GM19193 (cell line): ENCODE results near the gene IL1A.

Experiments used
- POLR2A ChIP-seq: IDR thresholded peaks from 4 replicates; pipeline ENCODE4 v1.6.1; 2011; ENCODE audit not compliant: insufficient read depth, insufficient read length; ENCODE audit errors: extremely low read depth

Gene IL1A

GRCh38 chr2:112731479-112731878, 52.8 kb downstream of the IL1A start:
- TF ChIP-seq POLR2A: no peak

- no peak for TF ChIP-seq POLR2A
Observed at GRCh38 chr2:112730791-112731190, 53.5 kb downstream of the IL1A start.

- no peak for TF ChIP-seq POLR2A
Observed at GRCh38 chr2:112730216-112730615, 54.1 kb downstream of the IL1A start.

GRCh38 chr2:112728378-112729175, 55.7 kb downstream of the IL1A start:
- no peak for TF ChIP-seq POLR2A

GRCh38 chr2:112728029-112728362, 56.3 kb downstream of the IL1A start:
- TF ChIP-seq POLR2A: no peak

GRCh38 chr2:112727276-112728028, 56.8 kb downstream of the IL1A start:
- TF ChIP-seq POLR2A: no peak

GRCh38 chr2:112726487-112727190, 57.7 kb downstream of the IL1A start:
- no peak for TF ChIP-seq POLR2A

- no peak for TF ChIP-seq POLR2A
Observed at GRCh38 chr2:112725545-112726457, 58.5 kb downstream of the IL1A start.

GRCh38 chr2:112724591-112725525, 59.4 kb downstream of the IL1A start:
- TF ChIP-seq POLR2A: no peak

GRCh38 chr2:112723995-112724394, 60.3 kb downstream of the IL1A start:
- no peak for TF ChIP-seq POLR2A
